Measurements from ENCODE around the gene PIP5KL1.

Gene PIP5KL1, protein sequence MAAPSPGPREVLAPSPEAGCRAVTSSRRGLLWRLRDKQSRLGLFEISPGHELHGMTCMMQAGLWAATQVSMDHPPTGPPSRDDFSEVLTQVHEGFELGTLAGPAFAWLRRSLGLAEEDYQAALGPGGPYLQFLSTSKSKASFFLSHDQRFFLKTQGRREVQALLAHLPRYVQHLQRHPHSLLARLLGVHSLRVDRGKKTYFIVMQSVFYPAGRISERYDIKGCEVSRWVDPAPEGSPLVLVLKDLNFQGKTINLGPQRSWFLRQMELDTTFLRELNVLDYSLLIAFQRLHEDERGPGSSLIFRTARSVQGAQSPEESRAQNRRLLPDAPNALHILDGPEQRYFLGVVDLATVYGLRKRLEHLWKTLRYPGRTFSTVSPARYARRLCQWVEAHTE

DNA sequence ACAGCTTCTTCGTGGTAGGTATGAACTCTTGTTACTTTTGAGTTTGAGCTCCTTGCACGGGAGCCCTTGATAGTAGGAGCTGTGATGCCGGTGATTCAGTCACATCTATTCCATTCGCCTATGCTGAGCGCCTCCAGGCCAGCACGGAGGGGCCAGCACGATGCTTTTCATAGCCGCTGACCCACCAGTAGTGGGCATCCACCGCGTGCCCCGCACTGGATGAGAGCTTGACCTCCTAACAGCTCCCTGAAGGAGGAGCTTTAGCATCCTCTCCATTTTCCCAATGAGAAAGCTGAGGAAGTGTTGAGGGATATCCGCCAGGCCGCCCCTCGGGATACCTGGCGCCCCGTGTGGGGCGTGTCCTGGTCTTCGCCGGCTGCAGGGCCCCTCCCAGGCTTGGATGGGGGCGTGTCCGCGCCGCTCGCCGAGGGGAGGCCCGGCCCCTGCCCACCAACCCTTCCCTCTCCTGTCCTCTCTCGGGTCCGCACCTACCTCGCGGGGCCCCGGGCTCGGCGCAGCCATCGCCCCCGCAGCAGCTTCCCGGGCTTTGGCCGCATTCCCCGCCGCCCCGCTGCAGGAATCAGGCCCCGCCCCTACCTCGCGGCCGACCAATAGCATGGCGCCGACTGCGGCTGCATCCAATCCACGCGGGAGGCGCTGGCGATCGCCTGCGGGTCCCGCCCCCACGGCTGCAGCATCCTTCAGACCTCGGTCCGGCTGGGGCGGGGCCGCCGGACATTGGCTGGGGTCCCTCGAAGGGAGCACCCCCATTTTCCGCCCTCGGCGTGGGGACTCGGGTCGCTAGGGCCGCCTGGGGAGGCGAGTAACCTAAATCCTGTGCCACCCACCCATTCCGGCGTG is at the start of gene PIP5KL1:
TSS of gene PIP5KL1 (minus strand) at position 547 of the 861 bp plus-strand sequence. CDS start at position 522, 25 bp downstream.
- DNase-seq = peak; percentile 76

DNA sequence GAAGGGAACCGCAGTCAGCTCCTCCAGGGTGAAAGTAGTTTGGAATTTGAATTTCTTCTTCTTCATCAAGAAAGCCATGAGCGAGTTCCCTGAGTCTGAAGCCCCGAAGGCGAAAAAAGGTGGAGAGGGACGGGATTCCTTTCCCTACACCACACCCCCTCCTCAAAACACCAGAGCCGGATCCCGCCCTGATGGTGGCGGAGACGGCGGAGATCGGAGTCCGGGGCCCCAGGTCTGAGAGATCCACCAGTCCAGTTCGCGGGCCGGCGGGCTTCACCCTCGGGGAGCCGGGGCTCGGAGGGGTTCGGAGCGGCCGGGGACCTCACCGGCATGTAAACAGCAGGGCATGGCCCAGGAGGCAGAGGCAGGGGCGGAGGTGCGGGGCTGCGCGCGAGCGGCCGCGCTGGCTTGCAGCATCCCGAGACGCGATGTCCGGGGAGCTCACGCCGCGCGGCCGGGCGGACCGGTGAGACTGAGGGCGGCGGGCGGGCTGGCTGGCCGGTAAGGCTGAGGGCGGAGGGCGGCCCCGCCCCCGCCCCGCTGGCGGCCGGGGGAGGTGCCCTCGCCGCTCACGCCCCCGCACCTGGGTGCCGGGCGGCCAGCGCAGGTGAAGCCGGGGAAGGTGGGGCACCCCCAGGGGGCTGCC is 49.6 kb upstream of the PIP5KL1 start:
- DNase-seq = peak; percentile 50

DNA sequence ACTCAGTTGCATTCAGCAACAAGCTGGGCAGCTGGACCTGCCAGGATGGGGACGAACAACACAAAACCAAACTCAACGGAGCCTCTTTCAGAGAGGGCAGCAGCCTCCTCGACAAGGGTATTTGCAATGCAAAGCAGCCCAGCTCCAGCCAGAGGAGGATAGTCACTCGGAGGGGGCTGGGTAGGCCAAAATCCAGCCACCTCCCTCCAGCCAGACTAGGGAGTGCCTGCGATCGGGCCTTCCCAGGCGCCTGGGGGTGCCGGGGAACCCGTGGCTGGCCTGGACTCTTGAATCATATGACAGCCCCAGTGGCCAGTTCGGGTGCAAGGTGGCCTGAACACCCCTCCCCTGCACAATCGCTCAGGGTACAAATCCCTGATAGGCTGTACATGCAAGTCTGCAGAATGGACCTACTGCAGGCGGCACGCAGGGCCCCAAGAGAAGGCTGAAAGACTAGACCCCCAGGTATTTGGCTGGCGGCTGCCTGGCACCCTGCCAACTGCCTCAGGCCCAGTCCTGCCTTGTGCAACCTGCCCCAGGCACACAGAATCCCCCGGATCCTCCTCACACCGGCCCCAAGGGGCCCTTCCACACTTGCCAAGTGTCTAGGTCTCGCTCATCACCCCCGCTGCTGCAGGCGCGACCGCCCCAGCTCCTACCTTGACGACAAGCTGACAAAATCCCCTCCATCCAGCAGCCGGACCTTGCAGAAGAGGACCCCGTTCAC is 48.9 kb upstream of the PIP5KL1 start:
- peak; percentile 39 for DNase-seq

DNA sequence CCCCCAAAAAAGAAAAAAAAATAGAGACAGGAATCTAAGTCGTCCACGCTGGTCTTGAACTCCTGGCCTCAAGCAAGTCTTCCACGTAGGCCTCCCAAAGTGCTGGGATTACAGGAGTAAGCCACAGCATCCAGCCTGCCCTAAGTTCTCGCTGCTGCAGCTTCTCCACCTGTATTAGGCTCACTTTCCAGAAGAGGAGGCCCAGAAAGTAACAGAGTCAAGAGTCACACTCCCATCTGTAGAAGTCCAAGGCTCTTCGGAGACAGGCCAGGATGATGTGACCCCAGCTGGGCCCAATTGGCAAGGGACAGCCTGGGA is 48.4 kb upstream of the PIP5KL1 start:
- no peak for DNase-seq

DNA sequence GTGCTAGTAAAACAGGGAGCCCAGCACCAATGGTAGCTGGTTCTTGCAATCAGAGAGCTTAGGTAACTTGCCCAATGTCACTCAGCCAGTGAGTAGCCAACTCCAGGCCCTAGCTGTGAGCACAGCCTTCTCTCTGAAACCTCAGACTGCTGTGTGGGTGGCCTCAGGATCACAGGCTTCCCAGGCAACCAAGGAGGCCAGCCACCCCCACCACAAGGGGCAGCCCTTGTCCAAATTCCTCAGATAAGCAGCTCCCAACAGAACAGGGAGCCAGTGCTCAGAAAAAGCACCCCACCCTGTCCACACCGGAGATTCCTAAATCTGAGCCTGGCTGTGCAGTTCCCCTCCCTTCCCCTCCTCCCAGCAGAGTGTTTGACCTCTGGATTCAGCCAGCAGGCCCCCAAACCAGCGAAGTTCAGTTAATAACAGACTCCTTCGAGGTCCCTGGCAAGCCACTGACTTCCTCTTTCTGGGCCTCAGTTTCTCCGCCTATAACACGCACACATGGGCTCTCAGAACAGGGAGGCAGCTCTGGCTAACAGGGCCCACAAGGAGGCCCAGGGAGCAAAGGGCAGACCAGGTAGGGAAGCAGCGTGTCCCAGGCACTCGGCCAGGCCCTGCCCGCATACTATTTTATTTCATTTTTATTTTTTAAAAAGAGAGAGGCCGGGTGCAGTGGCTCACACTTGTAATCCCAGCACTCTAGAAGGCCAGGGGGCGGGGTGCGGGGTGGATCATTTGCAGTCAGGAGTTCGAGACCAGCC is 47.5 kb upstream of the PIP5KL1 start:
- peak; percentile 48 for DNase-seq

DNA sequence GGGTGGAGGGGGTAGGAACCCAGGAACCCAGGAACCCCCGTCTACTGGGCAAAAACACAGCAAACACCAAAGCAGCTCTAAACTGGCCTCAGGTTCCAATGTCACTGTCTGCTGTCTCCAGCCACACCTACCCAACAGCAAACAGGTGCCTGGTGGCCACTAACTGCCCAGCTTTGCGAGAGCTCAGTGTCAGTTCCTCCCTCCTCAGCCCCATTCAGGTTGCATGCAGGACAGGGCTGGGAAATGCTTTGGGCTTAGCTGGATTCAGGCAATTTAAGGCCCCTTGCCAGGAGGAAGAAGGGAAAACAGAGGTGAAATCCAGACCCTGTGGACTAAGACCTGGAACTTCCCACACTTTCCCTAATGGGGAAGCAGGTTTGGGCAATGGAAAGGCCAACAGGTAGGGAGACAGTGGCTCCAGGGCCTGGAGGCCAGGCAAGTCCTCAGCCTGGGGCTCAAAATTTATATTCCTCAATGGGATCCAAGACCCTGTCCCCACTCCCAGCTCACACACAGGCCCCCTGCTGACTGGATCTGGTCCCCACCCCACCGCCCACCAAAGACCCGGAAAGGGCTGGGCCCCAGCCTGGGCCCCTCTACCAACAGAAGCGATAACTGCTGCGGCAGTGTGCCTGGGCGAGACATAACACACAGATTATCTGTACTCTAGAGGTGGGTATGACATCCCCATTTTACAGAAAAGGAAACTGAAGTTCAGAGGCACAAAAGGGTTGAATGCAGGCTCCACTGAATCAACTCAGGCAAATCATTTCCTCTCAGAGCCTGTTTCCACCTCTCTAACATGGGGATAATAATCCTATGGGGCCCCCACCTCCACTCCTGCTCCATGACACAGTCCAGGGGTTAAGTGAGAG is 46.7 kb upstream of the PIP5KL1 start:
- peak; percentile 50 for DNase-seq

DNA sequence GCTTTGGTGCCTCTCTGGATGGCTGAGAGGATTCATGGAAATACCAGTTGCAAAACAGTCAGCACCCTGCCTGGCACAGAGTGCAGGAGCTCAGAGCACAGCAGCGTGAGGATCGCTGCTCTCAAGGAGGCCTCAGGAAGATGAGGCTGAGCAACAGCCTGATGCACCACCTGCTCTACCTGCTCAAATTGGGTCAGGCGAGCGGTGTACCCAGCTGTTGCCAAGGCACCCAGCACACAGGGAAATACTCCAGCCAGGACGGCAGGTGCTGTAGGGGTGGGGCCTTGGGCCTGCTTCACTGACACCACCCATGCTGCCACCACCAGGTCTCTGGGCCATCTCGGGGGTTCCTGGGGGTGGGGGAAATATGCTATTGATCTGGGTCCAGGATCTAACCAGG is 45.9 kb upstream of the PIP5KL1 start:
- no peak for DNase-seq

DNA sequence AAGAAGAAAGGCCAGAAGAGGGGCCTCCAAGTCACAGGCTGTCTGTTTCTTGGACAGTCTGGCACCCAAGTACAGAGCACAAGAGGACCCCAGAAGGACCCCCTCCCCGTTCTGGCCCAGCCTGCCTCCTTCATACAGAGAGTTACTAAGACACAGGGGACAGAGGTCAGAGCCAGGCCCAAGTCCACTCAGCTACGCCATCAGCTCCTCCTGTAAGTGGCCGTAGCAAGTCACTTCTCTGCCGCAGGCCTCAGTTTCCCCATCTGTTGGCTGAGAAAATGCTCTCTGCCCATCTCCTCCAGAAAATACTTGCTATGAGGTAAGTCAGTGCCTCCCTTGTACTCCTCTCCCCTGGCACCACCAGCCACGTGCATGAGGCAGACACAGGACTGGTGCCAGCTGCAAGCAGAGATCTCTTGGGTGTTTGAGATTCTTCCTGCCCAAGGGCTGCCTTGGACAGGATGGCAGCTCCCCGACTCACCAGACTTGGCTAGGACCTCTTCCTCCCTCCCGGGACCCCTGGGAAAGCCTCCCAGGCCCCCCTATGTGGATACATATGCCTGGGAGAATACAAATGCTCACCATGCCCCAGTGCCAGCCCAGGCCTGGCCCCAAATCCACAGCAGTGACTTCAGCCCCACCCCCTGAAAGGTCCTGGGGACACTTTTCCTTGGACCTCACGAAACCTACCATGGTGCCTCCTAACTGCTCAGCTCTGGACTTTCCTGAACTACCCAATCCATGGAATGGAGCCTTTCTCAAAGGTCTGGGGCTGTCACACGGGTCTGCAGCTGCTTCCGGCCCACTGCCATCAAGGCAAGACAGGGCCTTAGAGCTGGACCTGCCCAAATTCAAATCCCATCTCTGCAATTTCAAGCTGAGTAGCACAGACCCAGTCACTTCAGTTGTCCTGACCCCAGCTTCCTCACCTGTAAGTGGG is 45.1 kb upstream of the PIP5KL1 start:
- no peak for DNase-seq

DNA sequence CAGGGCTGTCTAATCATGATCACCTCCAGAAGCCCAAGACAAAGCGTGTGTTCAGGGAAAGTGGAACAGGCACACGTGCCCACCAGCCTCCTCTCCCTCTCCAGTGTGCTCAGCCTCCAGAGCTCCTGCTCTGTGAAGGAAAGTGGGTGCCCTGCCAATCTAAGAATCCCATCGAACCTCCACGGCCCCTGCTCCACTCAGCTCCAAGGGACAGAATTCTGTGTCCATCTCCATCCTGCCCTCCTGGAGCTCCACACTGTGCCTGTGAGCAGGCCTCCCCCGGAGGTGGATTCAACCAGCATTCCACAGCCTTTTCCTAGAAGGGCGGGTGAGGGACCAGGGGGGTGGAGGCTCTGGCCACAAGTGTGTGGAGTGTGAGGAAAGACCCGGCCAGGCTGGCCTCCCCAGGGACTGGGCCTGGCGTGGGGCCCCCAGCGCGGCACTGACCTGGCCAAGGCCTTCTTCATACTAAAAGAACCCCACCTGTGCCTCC is 44.2 kb upstream of the PIP5KL1 start:
- DNase-seq = no peak

DNA sequence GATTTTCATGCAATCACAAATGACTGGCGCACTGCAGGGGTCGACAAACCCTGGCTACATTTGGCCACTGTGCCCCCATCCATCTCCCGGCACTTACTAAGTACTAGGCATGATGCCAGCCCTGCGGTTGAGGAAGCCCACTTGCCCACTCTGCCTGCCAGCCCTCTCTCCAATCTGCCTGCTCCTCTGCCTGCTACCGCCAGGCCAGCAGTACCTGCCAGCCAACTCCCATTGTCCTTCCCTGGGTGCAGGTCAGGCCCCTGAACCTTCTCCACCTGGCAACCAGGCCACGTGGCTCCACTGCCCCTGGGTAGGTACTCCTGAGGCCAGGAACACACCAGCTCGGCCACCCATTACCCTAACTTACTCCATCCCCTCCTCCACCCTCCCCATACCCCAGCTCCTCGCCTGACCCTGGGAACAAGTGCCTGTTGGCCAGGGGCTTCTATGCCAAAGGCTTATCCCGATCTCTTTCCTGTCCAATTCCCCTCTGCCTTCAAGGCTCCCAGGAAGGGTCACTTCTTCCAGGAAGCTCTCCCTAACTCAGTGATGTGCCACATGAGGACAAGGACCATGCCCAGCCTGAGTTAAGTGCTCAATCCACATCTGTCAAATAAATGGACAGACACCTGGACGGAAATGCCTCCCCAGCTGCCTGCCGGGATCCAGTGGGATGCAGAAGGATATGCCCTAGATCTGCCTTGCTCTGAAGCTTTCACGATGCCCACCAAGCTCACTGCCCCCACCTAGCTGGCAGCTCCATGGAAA is 43.6 kb upstream of the PIP5KL1 start:
- DNase-seq = no peak

DNA sequence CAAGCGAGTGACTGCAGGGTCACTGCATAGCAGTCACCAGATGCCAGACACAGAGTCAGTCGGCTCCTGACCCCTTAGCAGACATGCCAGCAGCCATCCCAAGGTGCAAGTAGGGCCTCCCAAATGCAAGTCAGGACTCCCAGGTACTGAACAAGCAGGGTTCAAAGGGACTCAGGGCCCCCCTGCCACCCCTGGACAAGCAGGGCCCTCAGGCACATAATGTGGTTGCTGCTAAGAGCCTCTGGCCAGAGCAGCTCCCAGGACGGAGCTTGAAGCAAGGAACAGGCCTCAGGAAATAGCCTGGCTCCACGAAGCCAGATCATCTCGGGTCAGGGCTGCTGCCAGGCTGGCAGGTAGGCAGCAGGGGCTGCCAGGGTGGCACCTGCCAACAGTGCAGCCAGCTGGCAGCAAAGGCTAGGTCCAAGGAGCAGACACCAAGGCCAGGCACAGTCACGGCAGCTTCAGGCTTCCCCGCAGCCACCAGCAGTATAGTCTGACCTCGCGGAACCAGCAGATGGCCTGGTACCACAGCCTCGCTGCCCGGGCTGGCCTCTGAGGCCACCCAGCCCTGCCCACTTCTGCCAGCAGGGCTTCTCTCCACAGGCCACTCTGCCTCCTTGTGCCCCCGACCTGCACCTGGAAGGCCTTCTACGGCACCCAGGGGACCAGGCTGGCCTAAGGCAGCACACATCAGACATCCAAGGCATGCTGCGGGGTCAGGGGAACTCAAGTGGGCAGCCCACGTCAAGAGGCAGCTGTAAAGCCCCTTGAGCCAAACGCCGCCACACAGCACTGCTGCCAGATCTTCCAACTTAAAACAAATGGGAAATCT is 42.8 kb upstream of the PIP5KL1 start:
- no peak for DNase-seq

DNA sequence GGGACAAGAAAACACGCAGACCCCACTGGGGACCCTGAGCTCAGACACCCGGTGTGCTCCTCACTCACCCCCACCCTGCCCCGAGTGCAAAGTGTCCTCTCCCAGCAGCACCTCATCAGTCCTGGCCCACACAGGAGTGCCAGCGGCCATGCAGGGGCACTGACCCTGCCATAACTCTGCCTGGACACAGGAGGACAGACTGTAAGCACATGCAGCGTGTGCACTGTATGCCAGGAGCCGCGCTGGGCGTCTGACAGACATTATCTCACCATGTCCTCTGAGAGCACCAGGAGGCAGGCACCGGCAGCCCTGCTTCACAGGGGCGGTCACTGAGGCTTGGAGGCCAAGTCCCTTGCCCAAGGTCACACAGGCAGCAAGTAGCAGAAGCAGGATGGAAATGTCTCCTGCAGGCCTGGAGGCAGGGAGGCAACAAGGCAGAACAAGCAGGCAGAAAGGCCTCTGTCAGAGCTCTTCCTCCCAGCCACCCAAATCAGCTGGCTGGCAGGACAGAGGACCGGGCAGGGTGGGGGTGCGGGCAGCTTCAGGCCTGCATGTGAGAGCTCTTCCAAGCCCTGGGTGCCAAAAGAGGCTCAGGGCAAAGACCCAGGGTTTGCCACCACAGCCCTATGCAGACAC is 41.8 kb upstream of the PIP5KL1 start:
- DNase-seq = no peak

DNA sequence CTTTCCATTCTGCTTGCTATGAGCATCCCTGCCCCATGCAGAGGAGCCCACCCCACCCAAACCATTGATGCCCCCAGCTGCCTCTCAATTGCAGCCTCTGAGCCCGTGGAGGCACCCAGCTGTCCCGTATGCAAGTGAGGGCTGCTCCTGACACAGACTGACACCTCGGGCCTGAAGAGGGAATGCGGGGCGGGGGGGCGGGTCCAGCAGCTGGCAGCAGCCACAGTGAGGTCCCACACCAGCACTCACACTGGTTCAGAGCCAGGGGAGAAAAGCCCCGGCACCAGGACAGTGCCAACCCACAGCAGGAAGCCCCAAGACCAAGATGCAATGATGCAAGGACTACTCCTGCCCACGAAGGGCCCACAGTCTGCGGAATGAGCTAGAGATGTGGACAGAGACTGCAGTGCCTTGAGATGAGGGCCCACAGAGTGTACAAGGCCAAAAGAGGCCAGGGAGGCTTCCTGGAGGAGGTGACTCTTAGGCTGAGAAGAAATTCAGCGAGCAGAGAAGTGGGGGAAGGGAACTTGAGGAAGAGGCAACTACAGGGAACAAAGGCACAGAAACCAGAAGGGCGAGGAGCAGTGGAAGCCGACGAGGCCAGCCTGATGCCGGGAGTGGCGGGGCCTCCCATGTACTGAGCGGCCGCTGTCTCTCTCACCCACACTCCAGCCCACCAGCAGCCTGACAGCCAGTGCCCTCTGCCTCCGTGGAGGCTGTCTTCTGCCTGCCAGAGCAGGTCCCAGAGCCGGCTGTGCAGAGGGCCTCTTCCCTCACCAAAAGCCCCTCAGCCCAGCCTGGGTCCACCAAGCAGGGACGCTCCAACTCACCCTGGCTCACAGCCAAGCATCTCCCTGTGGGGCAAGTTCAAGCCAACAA is 41.0 kb upstream of the PIP5KL1 start:
- DNase-seq = peak; percentile 59

DNA sequence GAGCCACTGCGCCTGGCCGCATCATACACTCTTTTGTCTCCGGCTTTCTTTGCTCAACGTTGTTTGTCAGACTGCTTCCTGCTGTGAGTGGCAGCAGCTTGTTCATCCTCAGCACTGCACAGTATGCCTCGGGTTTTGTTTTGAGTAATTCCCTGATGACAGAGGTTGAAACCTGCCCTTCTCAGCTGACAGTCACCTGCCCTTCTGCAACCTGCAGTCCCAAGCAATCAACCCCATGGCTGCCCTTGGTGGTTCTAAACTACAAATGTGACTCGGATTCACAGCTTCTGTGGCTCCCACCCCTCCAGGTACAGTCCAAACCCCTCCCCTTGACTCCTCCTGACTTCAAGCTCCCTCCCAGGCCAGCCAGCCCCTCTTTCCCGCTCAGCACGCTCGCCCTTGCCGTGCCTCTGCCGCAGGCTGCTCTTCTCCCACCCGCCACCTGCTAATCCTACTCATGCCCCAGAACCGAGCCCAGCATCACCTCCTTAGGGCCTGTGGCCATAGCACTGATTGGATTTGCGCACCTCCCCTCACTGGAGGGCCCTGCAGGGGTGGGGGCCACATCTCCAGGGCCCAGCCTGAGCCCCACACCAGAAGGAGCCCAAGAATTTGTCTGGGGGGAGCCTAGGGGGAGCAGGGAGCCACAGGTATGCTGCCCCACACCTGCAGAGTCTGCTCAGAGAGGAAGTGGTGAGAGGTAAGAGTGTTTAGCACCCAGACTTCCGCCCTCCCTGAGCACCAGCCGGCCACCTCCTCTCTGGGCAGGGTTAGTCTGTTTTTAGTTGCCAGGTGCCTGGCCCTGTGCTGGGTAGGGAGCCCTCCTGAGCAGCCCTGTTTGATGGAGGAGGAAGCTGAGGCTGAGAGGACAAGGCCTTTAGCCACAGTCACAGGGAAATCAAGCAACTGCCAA is 40.1 kb upstream of the PIP5KL1 start:
- DNase-seq = peak; percentile 97

DNA sequence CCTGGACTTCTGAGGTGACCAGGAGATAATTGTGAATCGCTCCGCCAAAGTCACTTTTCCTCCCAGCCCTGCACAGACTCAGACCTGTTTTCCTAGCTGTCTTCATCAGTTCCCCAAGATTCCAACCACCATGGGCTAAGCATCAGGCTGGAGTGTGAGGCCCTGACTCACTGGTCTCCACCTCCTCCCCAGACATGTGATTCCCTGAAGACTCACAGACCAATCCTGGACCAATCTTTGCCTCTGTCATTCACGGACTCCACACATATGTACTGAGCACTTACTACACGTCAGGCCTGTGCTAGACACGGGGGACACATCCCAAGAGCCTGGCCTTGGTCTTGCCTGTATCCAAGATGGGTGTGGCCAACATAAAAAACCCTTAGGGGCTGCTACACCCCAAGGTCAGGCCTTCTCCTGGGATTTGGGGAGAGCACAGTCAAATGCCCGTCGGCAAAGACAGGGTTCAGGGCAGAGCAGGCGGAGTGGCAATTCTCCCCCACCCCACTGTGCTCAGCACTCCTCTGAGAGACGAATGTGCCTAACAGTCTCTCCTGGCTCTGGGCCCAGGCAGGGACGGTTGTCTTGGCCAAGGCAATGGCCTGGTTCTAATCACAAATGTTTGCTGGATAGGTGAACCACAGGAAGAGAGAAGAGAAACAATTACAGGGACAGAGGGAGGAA is 38.3 kb upstream of the PIP5KL1 start:
- no peak for DNase-seq

Measured in activated CD4-positive, alpha-beta T cell treated with anti-CD3 and anti-CD28 coated beads, Interleukin-10, Interleukin-2, amounts not matched to agents 100 ng/mL and 50 ng/mL, durations not matched to agents 16 hours and 8 hours (primary cell).